ENCODE data around the gene ZNF398.

- TF ChIP-seq GATA2 (IDR thresholded peaks at IDR 0.05; ENCODE audit: low read depth, low read length) (no peak), GATA3 (IDR thresholded peaks at IDR 0.05; ENCODE audit: low read depth, low read length) (no peak)
These were observed 49.5 kb downstream of the ZNF398 start for GRCh38 chr7:149196705-149197171.
